IMR-90 (cell line): ENCODE results near the gene ACTR3C. TPM values are rescaled to one million over a fixed set of nuclear protein-coding genes. Genes with fewer than 3 reads are reported as not detected.

Experiments used
- ATAC-seq: fragments of 200-7000 bp; cut with Tn5 transposase; 2 replicates; pipeline ENCODE4 v1.9.1; 2020; ENCODE audit warnings: low read depth, mild to moderate bottlenecking, moderate library complexity
- BruUV-seq: library from RNA; stranded (reverse); fragments of 400-500 nt; replicated peaks from 2 replicates; lab custom pipeline; 2021; lab: Mats Ljungman, UMichigan
- CTCF ChIA-PET: fragments of 300-600 bp; formaldehyde crosslinking; extraction: SDS; loops from one replicate; lab custom pipeline; 2021; ENCODE audit warnings: antibody characterized with exemption; lab: Yijun Ruan, JAX
- POLR2A ChIA-PET: fragments of 300-600 bp; sonication (Branson Sonifier 250); formaldehyde crosslinking; loops from one replicate; lab custom pipeline; 2022; ENCODE audit warnings: antibody characterized with exemption; ENCODE audit not compliant: unreplicated experiment; lab: Charles Lee
- DNase-seq: peaks from one replicate; pipeline ENCODE4 v3.0.0; 2013
- H2AFZ ChIP-seq: replicated peaks from 2 replicates; pipeline ENCODE3; 2013; ENCODE audit warnings: low read length, mild to moderate bottlenecking; ENCODE audit not compliant: poor library complexity
- H2AK5ac ChIP-seq: 2 replicates; pipeline ENCODE4 v1.6.1; 2013; ENCODE audit warnings: low read depth, low read length, inconsistent platforms
- H2AK9ac ChIP-seq: replicated peaks from 2 replicates; pipeline ENCODE3; 2013; ENCODE audit warnings: mild to moderate bottlenecking, low read depth, low read length, moderate library complexity; ENCODE audit not compliant: poor library complexity
- H2BK120ac ChIP-seq: 2 replicates; pipeline ENCODE4 v1.6.1; 2013; ENCODE audit warnings: low read depth, low read length, inconsistent platforms
- H2BK15ac ChIP-seq: 3 replicates; pipeline ENCODE4 v1.6.1; 2013; ENCODE audit warnings: low read depth, low read length, inconsistent platforms
- H2BK20ac ChIP-seq: 2 replicates; pipeline ENCODE4 v1.6.1; 2013; ENCODE audit warnings: low read depth, mild to moderate bottlenecking, inconsistent platforms, low read length, moderate library complexity
- H2BK5ac ChIP-seq: 2 replicates; pipeline ENCODE4 v1.6.1; 2013; ENCODE audit warnings: mild to moderate bottlenecking, low read depth, low read length, inconsistent platforms; ENCODE audit not compliant: poor library complexity, severe bottlenecking
- H3K14ac ChIP-seq: replicated peaks from 2 replicates; pipeline ENCODE4 v1.6.1; 2013; ENCODE audit warnings: low read depth, low read length, inconsistent platforms
- H3K18ac ChIP-seq: 2 replicates; pipeline ENCODE4 v1.6.1; 2013; ENCODE audit warnings: low read depth, low read length, control low read depth
- H3K23ac ChIP-seq: 2 replicates; pipeline ENCODE4 v1.6.1; 2013; ENCODE audit warnings: low read depth, low read length, inconsistent platforms
- H3K27ac ChIP-seq: 2 replicates; pipeline ENCODE4 v1.5.1; 2013; ENCODE audit warnings: mild to moderate bottlenecking, control low read depth, low read length; ENCODE audit not compliant: insufficient read depth
- H3K27me3 ChIP-seq: 2 replicates; pipeline ENCODE4 v1.6.1; 2013; ENCODE audit warnings: low read length; ENCODE audit not compliant: control insufficient read depth, insufficient read depth
- H3K36me3 ChIP-seq: 2 replicates; pipeline ENCODE4 v1.6.1; 2013; ENCODE audit warnings: low read length, mixed read lengths; ENCODE audit not compliant: control insufficient read depth, insufficient read depth
- H3K4ac ChIP-seq: 2 replicates; pipeline ENCODE4 v1.6.1; 2013; ENCODE audit warnings: low read depth, low read length, inconsistent platforms
- H3K4me1 ChIP-seq: 2 replicates; pipeline ENCODE4 v1.6.1; 2013; ENCODE audit warnings: low read length, mixed read lengths; ENCODE audit not compliant: control insufficient read depth, insufficient read depth
- H3K4me2 ChIP-seq: 2 replicates; pipeline ENCODE4 v1.6.1; 2013; ENCODE audit warnings: low read depth, mild to moderate bottlenecking, control low read depth, low read length, moderate library complexity
- H3K4me3 ChIP-seq: 2 replicates; pipeline ENCODE4 v1.5.1; 2013; ENCODE audit warnings: low read depth, mild to moderate bottlenecking, control low read depth, low read length, moderate library complexity; ENCODE audit not compliant: insufficient read depth
- H3K56ac ChIP-seq: 2 replicates; pipeline ENCODE4 v1.6.1; 2013; ENCODE audit warnings: low read length, inconsistent platforms; ENCODE audit not compliant: insufficient read depth; ENCODE audit errors: extremely low read depth
- H3K79me1 ChIP-seq, 2 experiments: 2 replicates each; pipeline ENCODE4 v1.6.1; 2013; ENCODE audit warnings: low read length in 2 of 2, inconsistent platforms in 1 of 2, low read depth in 1 of 2
- H3K9ac ChIP-seq: 2 replicates; pipeline ENCODE4 v1.6.1; 2013; ENCODE audit warnings: low read depth, low read length, control low read depth
- H3K9me1 ChIP-seq: 2 replicates; pipeline ENCODE4 v1.6.1; 2013; ENCODE audit warnings: low read length, inconsistent platforms; ENCODE audit not compliant: insufficient read depth
- H3K9me3 ChIP-seq: 2 replicates; pipeline ENCODE4 v1.6.1; 2013; ENCODE audit warnings: low read length; ENCODE audit not compliant: control insufficient read depth, insufficient read depth
- H4K20me1 ChIP-seq: 2 replicates; pipeline ENCODE4 v1.6.1; 2013; ENCODE audit warnings: low read length, inconsistent platforms; ENCODE audit not compliant: insufficient read depth
- H4K5ac ChIP-seq: 2 replicates; pipeline ENCODE4 v1.6.1; 2013; ENCODE audit warnings: mild to moderate bottlenecking, low read depth, low read length, control low read depth
- H4K8ac ChIP-seq, 2 experiments: 2 replicates each; pipeline ENCODE4 v1.6.1; 2013; ENCODE audit warnings: low read depth in 2 of 2, low read length in 2 of 2, control low read depth in 1 of 2, inconsistent platforms in 1 of 2
- H4K91ac ChIP-seq: 2 replicates; pipeline ENCODE4 v1.6.1; 2013; ENCODE audit warnings: low read depth, low read length, inconsistent platforms; ENCODE audit not compliant: insufficient read depth
- BHLHE40 ChIP-seq: fragments of 150-350 bp; IDR thresholded peaks from 2 replicates; pipeline ENCODE4 v1.6.1; 2016; ENCODE audit warnings: mild to moderate bottlenecking, low read depth, low read length
- CEBPB ChIP-seq: IDR thresholded peaks from 2 replicates; pipeline ENCODE4 v1.6.1; 2012; ENCODE audit warnings: low read depth, low read length, improper control_type of control experiment
- CHD1 ChIP-seq: IDR thresholded peaks from 2 replicates; pipeline ENCODE4 v1.6.1; 2012; ENCODE audit warnings: low read depth, low read length, improper control_type of control experiment
- CTCF ChIP-seq: conservative IDR thresholded peaks from 2 replicates; pipeline ENCODE4 v1.5.1; 2012; ENCODE audit warnings: mild to moderate bottlenecking, low read depth, low read length, improper control_type of control experiment
- ELK1 ChIP-seq: fragments of 150-350 bp; IDR thresholded peaks from 2 replicates; pipeline ENCODE4 v1.6.1; 2016; ENCODE audit warnings: low read depth, mild to moderate bottlenecking, low read length, moderate library complexity, borderline replicate concordance
- FOS ChIP-seq: fragments of 150-350 bp; IDR thresholded peaks from 2 replicates; pipeline ENCODE4 v1.6.1; 2016; ENCODE audit warnings: low read depth, low read length
- MAFK ChIP-seq: IDR thresholded peaks from 2 replicates; pipeline ENCODE4 v1.6.1; 2012; ENCODE audit warnings: low read depth, low read length, improper control_type of control experiment
- MAZ ChIP-seq: IDR thresholded peaks from 2 replicates; pipeline ENCODE4 v1.6.1; 2012; ENCODE audit warnings: low read depth, mild to moderate bottlenecking, low read length, improper control_type of control experiment, moderate library complexity, borderline replicate concordance
- MXI1 ChIP-seq: IDR thresholded peaks from 2 replicates; pipeline ENCODE4 v1.6.1; 2012; ENCODE audit warnings: low read depth, mild to moderate bottlenecking, low read length, moderate library complexity, borderline replicate concordance
- NFE2L2 ChIP-seq: fragments of 150-350 bp; IDR thresholded peaks from 2 replicates; pipeline ENCODE4 v1.6.1; 2016; ENCODE audit warnings: low read depth, mild to moderate bottlenecking, low read length
- POLR2A ChIP-seq: IDR thresholded peaks from 2 replicates; pipeline ENCODE4 v1.6.1; 2012; ENCODE audit warnings: mild to moderate bottlenecking, low read depth, low read length
- RAD21 ChIP-seq: IDR thresholded peaks from 2 replicates; pipeline ENCODE4 v1.6.1; 2012; ENCODE audit warnings: low read length, improper control_type of control experiment
- RCOR1 ChIP-seq: IDR thresholded peaks from 2 replicates; pipeline ENCODE4 v1.6.1; 2012; ENCODE audit warnings: mild to moderate bottlenecking, low read length, improper control_type of control experiment; ENCODE audit not compliant: insufficient replicate concordance
- RFX5 ChIP-seq: IDR thresholded peaks from 2 replicates; pipeline ENCODE4 v1.8.0; 2012; ENCODE audit warnings: low read depth, mild to moderate bottlenecking, low read length, moderate library complexity
- SMC3 ChIP-seq: fragments of 150-350 bp; IDR thresholded peaks from 2 replicates; pipeline ENCODE4 v1.6.1; 2016; ENCODE audit warnings: low read depth, mild to moderate bottlenecking, antibody characterized with exemption, low read length, moderate library complexity
- USF2 ChIP-seq: fragments of 150-350 bp; IDR thresholded peaks from 2 replicates; pipeline ENCODE4 v1.6.1; 2017; ENCODE audit warnings: mild to moderate bottlenecking, antibody characterized with exemption, low read length, low read depth
- WGBS, 2 experiments: methylation state at CpG; one replicate each; pipeline versions ENCODE4 v1.1.5 to v1.1.7; 2013; ENCODE audit warnings: missing lambda C conversion rate in 2 of 2; ENCODE audit not compliant: insufficient read length in 1 of 2; ENCODE audit errors: extremely low coverage in 2 of 2; 5-methylcytosine and 5-hydroxymethylcytosine counted together
- dilution Hi-C: fragments of 300-500 bp; cut with HindIII; formaldehyde crosslinking; loops from one replicate; pipeline ENCODE4 v1.14.3; 2018; ENCODE audit warnings: low sequenced_read_pairs; ENCODE audit not compliant: unreplicated experiment
- in situ Hi-C: fragments of 300-500 bp; cut with MboI; formaldehyde crosslinking; loops from 3 replicates; pipeline ENCODE4 v1.14.3; 2019; ENCODE audit warnings: low sequenced_read_pairs, inconsistent platforms, mixed read lengths
- intact Hi-C: fragments of 100-400 bp; cut with micrococcal nuclease; formaldehyde crosslinking; loops from 2 replicates; pipeline ENCODE4 v1.10.0; 2022
- polyA plus RNA-seq, 3 experiments: library from polyadenylated mRNA; depleted of rRNA; stranded (reverse); fragments of >200 nt; gene quantifications; 2 replicates each; pipeline ENCODE4 v1.2.3, GENCODE V29; 2012; ENCODE audit warnings: low replicate concordance in 1 of 3
- total RNA-seq: library from RNA; depleted of rRNA; stranded (reverse); fragments of >200 nt; gene quantifications from 2 replicates; pipeline ENCODE4 v1.2.3, GENCODE V29; 2012

Gene ACTR3C
- total and polyA plus RNA-seq, 2 of the 4 experiments (the other 2 are of a cell fraction) = not detected

GRCh38 chr7:150330211-150330885 is 7.0 kb upstream of the ACTR3C start:
- Histone ChIP-seq H3K36me3 (no peaks in the 10 kb centered on the region), H2AFZ (no peak overlapping the region), H3K14ac (no peak overlapping the region), H3K18ac (no peak overlapping the region), H4K91ac (no peak overlapping the region), H2BK15ac (no peak overlapping the region), H3K4me3 (no peak overlapping the region), H2BK120ac (no peak overlapping the region), H2AK5ac (no peak overlapping the region), H3K9ac (no peak overlapping the region), H3K23ac (no peak overlapping the region), H4K5ac (no peak overlapping the region), H3K9me3 (no peaks in the 10 kb centered on the region), H2BK5ac (no peak overlapping the region), H3K4ac (no peak overlapping the region), H4K20me1 (no peaks in the 10 kb centered on the region), H4K8ac (no peak overlapping the region), H3K4me2 (no peak overlapping the region), H3K56ac (no peak overlapping the region), H2BK20ac (no peak overlapping the region), H3K27ac (no peak overlapping the region), H3K9me1 (peaks cover 1% of the 10 kb centered on the region; the same call in 1 of the 2 replicates), H3K79me1 (no peaks in the 10 kb centered on the region), H3K4me1 (peaks cover 3% of the 10 kb centered on the region), H2AK9ac (no peak overlapping the region), H3K27me3 (no peaks in the 10 kb centered on the region)
- no peak for TF ChIP-seq ELK1
- no peak for TF ChIP-seq RCOR1
- no peak for TF ChIP-seq CTCF
- TF ChIP-seq SMC3 = no peak
- TF ChIP-seq FOS = no peak
- TF ChIP-seq MAZ = no peak
- TF ChIP-seq MAFK = no peak
- no peak for TF ChIP-seq RAD21
- TF ChIP-seq CEBPB = no peak
- no peak for TF ChIP-seq USF2
- no peak for TF ChIP-seq BHLHE40
- TF ChIP-seq NFE2L2 = no peak
- no peak for TF ChIP-seq RFX5
- TF ChIP-seq CHD1 = no peak
- TF ChIP-seq MXI1 = no peak
- TF ChIP-seq POLR2A = no peak
- intact Hi-C loops (no loop called here), dilution Hi-C loops (no loop called here), in situ Hi-C loops (no loop called here)
- ChIA-PET POLR2A (no interaction called here), CTCF (interaction anchor here (1.4 kb wide), 1 partner anchor 40 kb away, joined by 3 read pairs; no protein-coding TSS in a partner anchor)
- DNase-seq = no peak
- WGBS, 2 experiments = 85% methylated on average over 6 of the region's 19 CpGs; no CpG with 5 or more reads in 1 of the 2 experiments
- BruUV-seq = no TSS peak
- ATAC-seq = no peak
